Sigmoid colon (tissue), 7 donors: Measurements from ENCODE around the gene CUEDC1. TPM values are rescaled to one million over a fixed set of nuclear protein-coding genes. Genes with fewer than 3 reads are reported as not detected.

Experiments used
- DNase-seq: peaks from one replicate; pipeline ENCODE4 v3.0.0-alpha.2; 2019
- H3K27ac ChIP-seq, 4 donors: fragments of 200-600 bp; sonication (generic); one replicate each; pipeline ENCODE4 v1.5.1; 2016 to 2019; ENCODE audit warnings: mild to moderate bottlenecking in 1 of 4
- H3K27me3 ChIP-seq, 3 donors: fragments of 200-600 bp; sonication (generic); one replicate each; pipeline ENCODE4 v1.5.1; 2019; ENCODE audit warnings: mild to moderate bottlenecking in 1 of 3
- H3K36me3 ChIP-seq, 4 donors: fragments of 200-600 bp; sonication (generic); one replicate each; pipeline ENCODE4 v1.5.1; 2016 to 2019
- H3K4me1 ChIP-seq, 4 donors: fragments of 200-600 bp; sonication (generic); one replicate each; pipeline ENCODE4 v1.5.1; 2017 to 2019
- H3K4me3 ChIP-seq, 4 donors: fragments of 200-600 bp; sonication (generic); one replicate each; pipeline ENCODE4 v1.5.1; 2017 to 2019; ENCODE audit warnings: mild to moderate bottlenecking in 2 of 4, moderate library complexity in 1 of 4
- H3K9me3 ChIP-seq, 4 donors: fragments of 200-600 bp in 3 of 4; sonication (generic) in 3 of 4; one replicate each; pipeline versions ENCODE4 v1.5.1 to v1.6.1; 2013 to 2019
- EP300 ChIP-seq, 4 donors: sonication (generic); formaldehyde crosslinking; IDR thresholded peaks; one replicate each; pipeline ENCODE4 v1.6.1; 2017; ENCODE audit warnings: antibody characterized with exemption in 4 of 4
- POLR2A ChIP-seq, 2 donors: fragments of 450-650 bp; IDR thresholded peaks; one replicate each; pipeline ENCODE4 v1.6.1; 2016; ENCODE audit warnings: antibody characterized with exemption in 2 of 2, mild to moderate bottlenecking in 2 of 2, moderate library complexity in 2 of 2
- POLR2AphosphoS5 ChIP-seq, 4 donors: sonication (generic); formaldehyde crosslinking; IDR thresholded peaks; one replicate each; pipeline ENCODE4 v1.6.1; 2017; ENCODE audit warnings: antibody characterized with exemption in 4 of 4
- WGBS, 2 donors: extraction: QIAGEN DNeasy Blood & Tissue Kit; methylation state at CpG; one replicate each; pipeline ENCODE4 v1.1.7; 2013; 5-methylcytosine and 5-hydroxymethylcytosine counted together
- intact Hi-C: fragments of 100-400 bp; cut with DNase I; formaldehyde crosslinking; loops from one replicate; pipeline ENCODE4 v1.15.1; 2023
- polyA plus RNA-seq, 3 donors: library from polyadenylated mRNA; stranded (reverse); fragments of 200-250 nt; gene quantifications; one replicate each; pipeline ENCODE4 v1.2.3, GENCODE V29; 2013
- total RNA-seq, 4 donors: library from RNA; depleted of rRNA; stranded (reverse); fragments of >200 nt; gene quantifications; one replicate each; pipeline ENCODE4 v1.1.0, GENCODE V29; 2016
- TF ChIP-seq, protein P1 (sequence below), 4 experiments: fragments of 450-650 bp in 3 of 4; fragments of 200-600 bp in 1 of 4; IDR thresholded peaks; one replicate each; pipeline ENCODE4 v1.5.1; 2016 to 2019; ENCODE audit warnings: antibody characterized with exemption in 4 of 4, mild to moderate bottlenecking in 3 of 4, moderate library complexity in 2 of 4
- donor health status: healthy with polysubstance abuse.
- donor health status: Bipolar disorder and iron deficiency.
- donor health status: healthy.

CUEDC1 gene
- total and polyA plus RNA-seq, 7 donors: 3.0 to 64.0 (median 29.5) TPM

DNA sequence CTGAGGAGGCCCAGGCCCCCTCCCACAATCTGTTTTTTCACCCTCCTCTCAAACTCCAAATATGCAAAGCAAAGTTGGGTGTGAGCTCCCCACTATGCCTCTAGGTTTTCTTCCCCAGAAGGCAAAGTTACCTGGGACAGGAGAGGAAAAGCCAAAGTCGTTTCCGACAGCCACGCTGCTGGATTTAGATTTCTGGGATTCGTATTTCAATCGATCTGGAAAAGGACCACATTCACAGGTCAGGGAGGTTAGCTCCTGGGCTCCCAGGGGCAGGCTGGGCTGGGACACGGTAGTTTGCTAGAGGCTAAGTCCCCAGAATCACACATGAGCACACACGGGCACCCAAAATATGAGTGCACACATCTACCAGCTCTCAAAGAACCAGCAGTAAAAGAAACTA, 84.1 kb downstream of the CUEDC1 start:
- no peak for TF ChIP-seq POLR2AphosphoS5 (IDR thresholded peaks at IDR 0.05)
- TF ChIP-seq, protein P1, sequence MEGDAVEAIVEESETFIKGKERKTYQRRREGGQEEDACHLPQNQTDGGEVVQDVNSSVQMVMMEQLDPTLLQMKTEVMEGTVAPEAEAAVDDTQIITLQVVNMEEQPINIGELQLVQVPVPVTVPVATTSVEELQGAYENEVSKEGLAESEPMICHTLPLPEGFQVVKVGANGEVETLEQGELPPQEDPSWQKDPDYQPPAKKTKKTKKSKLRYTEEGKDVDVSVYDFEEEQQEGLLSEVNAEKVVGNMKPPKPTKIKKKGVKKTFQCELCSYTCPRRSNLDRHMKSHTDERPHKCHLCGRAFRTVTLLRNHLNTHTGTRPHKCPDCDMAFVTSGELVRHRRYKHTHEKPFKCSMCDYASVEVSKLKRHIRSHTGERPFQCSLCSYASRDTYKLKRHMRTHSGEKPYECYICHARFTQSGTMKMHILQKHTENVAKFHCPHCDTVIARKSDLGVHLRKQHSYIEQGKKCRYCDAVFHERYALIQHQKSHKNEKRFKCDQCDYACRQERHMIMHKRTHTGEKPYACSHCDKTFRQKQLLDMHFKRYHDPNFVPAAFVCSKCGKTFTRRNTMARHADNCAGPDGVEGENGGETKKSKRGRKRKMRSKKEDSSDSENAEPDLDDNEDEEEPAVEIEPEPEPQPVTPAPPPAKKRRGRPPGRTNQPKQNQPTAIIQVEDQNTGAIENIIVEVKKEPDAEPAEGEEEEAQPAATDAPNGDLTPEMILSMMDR (IDR thresholded peaks at IDR 0.05): no peak
- H3K4me1 ChIP-seq: peaks cover 0 to 93% (median 82%) of the 10 kb centered on the region in 4 donors

DNA sequence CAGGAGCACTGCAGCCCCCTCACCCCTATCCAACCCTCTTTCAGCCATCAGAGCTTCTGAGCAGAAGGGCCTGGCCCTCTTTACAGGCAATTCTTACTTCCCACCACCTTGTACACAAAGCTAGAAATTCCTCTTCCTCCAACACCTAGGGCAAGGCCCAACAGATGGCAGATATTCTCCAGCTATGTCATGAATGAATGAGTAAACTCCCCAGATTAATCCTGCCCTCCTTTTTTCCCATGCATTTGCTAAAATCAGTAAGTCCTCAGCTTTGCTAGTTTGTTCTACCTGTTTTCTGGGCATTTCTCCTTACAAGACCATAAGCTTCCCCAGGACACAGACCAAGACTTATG, 85.0 kb downstream of the CUEDC1 start:
- peak overlapping the region; percentile 87 to 97 (median 94) for H3K27ac ChIP-seq
- H3K4me3 ChIP-seq: no peak overlapping the region
- H3K9me3 ChIP-seq: no peaks in the 10 kb centered on the region

More for the DNA sequence above, 84.1 kb downstream of the CUEDC1 start:
- no peak overlapping the region for H3K4me3 ChIP-seq
- peak overlapping the region; percentile 87 to 97 (median 94) for H3K27ac ChIP-seq
- peaks cover 0 to 38% (median 13%) of the 10 kb centered on the region in 4 donors for H3K36me3 ChIP-seq
- DNase-seq: no peak
- no peaks in the 10 kb centered on the region for H3K27me3 ChIP-seq
- intact Hi-C loops: no loop called here
- no peaks in the 10 kb centered on the region for H3K9me3 ChIP-seq
- WGBS, 2 donors: 90 to 92% methylated on average over 7 of the region's 7 CpGs

DNA sequence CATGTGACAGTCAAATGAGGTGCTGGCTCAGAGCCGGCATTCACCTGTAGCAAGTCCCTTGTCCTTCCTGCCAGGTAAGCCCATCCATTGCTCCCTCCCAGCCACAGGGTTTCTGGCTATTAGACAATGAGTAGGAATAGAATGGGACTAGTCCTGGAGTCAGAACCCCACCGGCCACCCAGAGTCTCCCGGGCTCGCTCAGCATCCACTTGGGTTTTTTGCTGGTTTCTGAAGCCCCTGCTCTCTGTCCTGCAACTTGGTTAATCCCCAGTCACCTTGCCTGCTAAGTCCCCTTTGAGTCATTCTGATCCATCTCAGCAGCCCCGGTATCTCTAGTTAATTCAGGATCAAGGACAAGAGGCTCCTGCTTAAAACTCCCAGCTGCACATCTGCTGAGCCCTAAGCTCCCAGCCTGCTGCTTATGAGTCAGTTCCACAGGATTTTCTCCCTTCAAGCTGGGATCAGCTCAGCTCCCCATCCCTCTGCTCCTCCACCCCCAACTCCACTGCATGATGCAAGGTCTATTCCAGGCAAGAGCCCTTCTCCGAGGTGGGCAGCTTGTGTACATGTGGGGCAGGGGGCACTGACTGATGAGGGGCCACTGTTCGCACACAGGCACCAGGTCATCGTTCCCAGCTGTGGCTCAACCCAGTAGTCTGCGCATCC, 85.5 kb downstream of the CUEDC1 start:
- intact Hi-C loops: loop anchor here (2.0 kb wide), 1 partner anchor 79 kb away; no protein-coding TSS in a partner anchor
- H3K4me1 ChIP-seq: peaks cover 0 to 79% (median 68%) of the 10 kb centered on the region in 4 donors
- H3K27me3 ChIP-seq: no peaks in the 10 kb centered on the region
- WGBS, 2 donors: 92% methylated on average over 9 of the region's 9 CpGs
- DNase-seq: no peak
- peaks cover 0 to 49% (median 16%) of the 10 kb centered on the region in 4 donors for H3K36me3 ChIP-seq
- H3K9me3 ChIP-seq: no peaks in the 10 kb centered on the region
- TF ChIP-seq POLR2A (IDR thresholded peaks at IDR 0.05) (no peak), POLR2AphosphoS5 (IDR thresholded peaks at IDR 0.05) (no peak), EP300 (IDR thresholded peaks at IDR 0.05) (no peak)
- TF ChIP-seq, protein P1 (IDR thresholded peaks at IDR 0.05): no peak
- peak overlapping the region; percentile 87 to 97 (median 94) for H3K27ac ChIP-seq
- no peak overlapping the region for H3K4me3 ChIP-seq

More for the DNA sequence above, 85.0 kb downstream of the CUEDC1 start:
- intact Hi-C loops: no loop called here
- H3K4me1 ChIP-seq: peaks cover 0 to 84% (median 73%) of the 10 kb centered on the region in 4 donors
- TF ChIP-seq, protein P1 (IDR thresholded peaks at IDR 0.05): no peak
- TF ChIP-seq POLR2AphosphoS5 (IDR thresholded peaks at IDR 0.05) (no peak), EP300 (IDR thresholded peaks at IDR 0.05) (no peak), POLR2A (IDR thresholded peaks at IDR 0.05) (no peak)
- no peaks in the 10 kb centered on the region for H3K27me3 ChIP-seq
- H3K36me3 ChIP-seq: peaks cover 0 to 46% (median 14%) of the 10 kb centered on the region in 4 donors
- no peak for DNase-seq

DNA sequence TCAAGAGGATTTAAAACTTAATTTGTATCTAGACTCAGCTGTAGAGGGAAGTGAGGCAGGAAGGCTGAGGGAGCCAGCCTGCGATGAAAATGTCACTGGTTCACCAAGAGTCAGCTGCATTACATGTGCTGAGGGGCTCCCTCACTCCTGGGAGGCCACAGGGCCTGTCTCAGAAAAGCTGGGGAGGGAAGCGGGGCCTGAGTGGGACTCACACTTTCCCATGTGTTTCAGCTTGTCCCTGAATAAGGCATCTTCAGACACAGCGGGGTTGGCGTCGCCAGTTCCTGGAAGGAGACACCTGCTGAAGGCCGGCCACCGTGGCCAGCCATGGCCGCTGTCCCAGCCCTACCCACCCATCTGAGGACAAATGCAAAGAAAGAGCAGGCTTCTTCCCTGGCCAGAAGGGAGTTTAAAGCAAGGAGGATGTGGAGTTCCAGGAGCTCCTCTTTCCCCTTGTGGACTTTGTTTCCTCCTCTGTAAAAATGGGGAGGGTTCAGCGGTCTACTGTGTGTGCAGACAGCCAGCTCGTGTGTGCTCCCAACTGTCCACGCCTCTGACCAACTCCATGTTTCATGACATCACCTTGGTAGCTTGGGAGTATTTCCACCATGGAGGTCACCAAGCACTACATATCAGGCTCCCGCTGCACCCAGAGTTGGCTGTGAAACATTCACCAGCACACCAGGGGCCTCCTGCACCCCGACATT, 86.1 kb downstream of the CUEDC1 start:
- TF ChIP-seq, protein P1 (IDR thresholded peaks at IDR 0.05): no peak
- TF ChIP-seq POLR2AphosphoS5 (IDR thresholded peaks at IDR 0.05) (no peak), POLR2A (IDR thresholded peaks at IDR 0.05) (no peak), EP300 (IDR thresholded peaks at IDR 0.05) (no peak)

More for the DNA sequence above, 86.1 kb downstream of the CUEDC1 start:
- Histone ChIP-seq H3K27me3 (no peaks in the 10 kb centered on the region), H3K9me3 (no peaks in the 10 kb centered on the region), H3K36me3 (peaks cover 0 to 49% (median 16%) of the 10 kb centered on the region in 4 donors), H3K27ac (peak overlapping the region; percentile 87 to 97 (median 94)), H3K4me1 (peaks cover 0 to 76% (median 66%) of the 10 kb centered on the region in 4 donors), H3K4me3 (no peak overlapping the region)
- 72 to 81% methylated on average over 13 of the region's 13 CpGs for WGBS, 2 donors
- DNase-seq: no peak
- intact Hi-C loops: loop anchor here (2.0 kb wide), 1 partner anchor 80 kb away; no protein-coding TSS in a partner anchor
